Thyroid gland (tissue), 4 donors: ENCODE measurements around the gene LHPP. TPM values are rescaled to one million over a fixed set of nuclear protein-coding genes. Genes with fewer than 3 reads are reported as not detected.
A peak's percentile ranks its signal among the peaks of the same experiment; 100 is the strongest.

ENCODE experiments used
- DNase-seq, 2 donors: peaks; one replicate each; pipeline ENCODE4 v3.0.0-alpha.2; 2019
- H3K27ac ChIP-seq, 3 donors: fragments of 200-600 bp; sonication (generic); 1 replicate in 2 of 3; 2 replicates in 1 of 3; pipeline ENCODE4 v1.5.1; 2016 to 2019; ENCODE audit warnings: mild to moderate bottlenecking in 1 of 3, moderate library complexity in 1 of 3
- H3K27me3 ChIP-seq: fragments of 200-600 bp; sonication (generic); one replicate; pipeline ENCODE4 v1.5.1; 2019
- H3K36me3 ChIP-seq, 2 donors: fragments of 200-600 bp; sonication (generic); one replicate each; pipeline ENCODE4 v1.5.1; 2016 to 2019
- H3K4me1 ChIP-seq, 2 donors: fragments of 200-600 bp; sonication (generic); one replicate each; pipeline ENCODE4 v1.5.1; 2017 to 2019
- H3K4me3 ChIP-seq, 3 donors: fragments of 200-600 bp; sonication (generic); replicated peaks in 1 of 3; 1 replicate in 2 of 3; 2 replicates in 1 of 3; pipeline ENCODE4 v1.5.1; 2016; ENCODE audit warnings: mild to moderate bottlenecking in 1 of 3
- H3K9me3 ChIP-seq: fragments of 200-600 bp; sonication (generic); one replicate; pipeline ENCODE4 v1.5.1; 2017
- POLR2A ChIP-seq, 2 donors: fragments of 450-650 bp; IDR thresholded peaks; one replicate each; pipeline ENCODE4 v1.6.1; 2017; ENCODE audit warnings: antibody characterized with exemption in 2 of 2, mild to moderate bottlenecking in 2 of 2, moderate library complexity in 1 of 2
- WGBS, 2 donors: methylation state at CpG; one replicate each; pipeline ENCODE4 v1.1.5; 2017; 5-methylcytosine and 5-hydroxymethylcytosine counted together
- intact Hi-C: fragments of 100-400 bp; cut with DNase I; formaldehyde crosslinking; loops from one replicate; pipeline ENCODE4 v1.15.1; 2023
- total RNA-seq, 4 donors: library from RNA; depleted of rRNA; stranded (reverse); fragments of >200 nt; gene quantifications; one replicate each; pipeline ENCODE4 v1.2.3, GENCODE V29; 2016
- TF ChIP-seq, protein P1 (sequence below), 6 experiments: fragments of 200-600 bp in 3 of 6; fragments of 450-650 bp in 3 of 6; sonication (generic) in 3 of 6; IDR thresholded peaks; one replicate each; pipeline ENCODE4 v1.5.1; 2016 to 2019; ENCODE audit warnings: antibody characterized with exemption in 6 of 6, mild to moderate bottlenecking in 2 of 6, inconsistent platforms in 1 of 6, moderate library complexity in 1 of 6

LHPP gene
- total RNA-seq, 4 donors from 2014 or later: 8.3 to 69.9 (median 48.3) TPM

DNA sequence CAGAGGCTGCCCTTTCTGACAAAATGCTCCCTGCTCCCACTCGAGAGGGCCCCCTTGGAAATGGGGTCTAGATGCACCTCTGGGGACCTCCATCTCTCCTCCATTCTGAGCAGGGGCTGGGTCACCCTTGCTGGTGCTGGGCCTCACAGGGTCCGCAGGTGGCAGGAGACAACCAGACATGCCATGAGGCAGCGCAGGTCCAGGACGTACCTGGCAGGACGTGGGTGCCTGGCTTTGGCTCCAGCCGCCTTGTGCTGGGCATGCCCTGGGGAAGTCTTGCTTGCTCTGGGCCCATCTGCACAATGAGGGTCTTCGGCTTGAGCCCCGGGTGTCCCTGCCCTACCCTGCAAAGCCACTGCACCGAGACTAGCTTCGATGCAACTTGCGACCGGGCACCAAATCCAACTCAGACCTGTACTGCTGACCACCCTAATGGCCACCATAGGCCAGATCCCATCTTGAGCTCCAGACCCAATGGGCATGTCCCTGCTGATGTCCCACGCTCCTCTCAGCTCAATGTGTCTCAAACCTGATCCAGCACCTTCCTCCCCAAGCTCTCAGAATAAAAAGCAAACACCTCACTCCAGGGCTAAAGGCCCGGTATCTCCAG lies 175.6 kb downstream of the LHPP start:
- WGBS, 2 donors: 96% methylated on average over 9 of the region's 14 CpGs
- TF ChIP-seq POLR2A (IDR thresholded peaks at IDR 0.05): no peak
- TF ChIP-seq, protein P1, sequence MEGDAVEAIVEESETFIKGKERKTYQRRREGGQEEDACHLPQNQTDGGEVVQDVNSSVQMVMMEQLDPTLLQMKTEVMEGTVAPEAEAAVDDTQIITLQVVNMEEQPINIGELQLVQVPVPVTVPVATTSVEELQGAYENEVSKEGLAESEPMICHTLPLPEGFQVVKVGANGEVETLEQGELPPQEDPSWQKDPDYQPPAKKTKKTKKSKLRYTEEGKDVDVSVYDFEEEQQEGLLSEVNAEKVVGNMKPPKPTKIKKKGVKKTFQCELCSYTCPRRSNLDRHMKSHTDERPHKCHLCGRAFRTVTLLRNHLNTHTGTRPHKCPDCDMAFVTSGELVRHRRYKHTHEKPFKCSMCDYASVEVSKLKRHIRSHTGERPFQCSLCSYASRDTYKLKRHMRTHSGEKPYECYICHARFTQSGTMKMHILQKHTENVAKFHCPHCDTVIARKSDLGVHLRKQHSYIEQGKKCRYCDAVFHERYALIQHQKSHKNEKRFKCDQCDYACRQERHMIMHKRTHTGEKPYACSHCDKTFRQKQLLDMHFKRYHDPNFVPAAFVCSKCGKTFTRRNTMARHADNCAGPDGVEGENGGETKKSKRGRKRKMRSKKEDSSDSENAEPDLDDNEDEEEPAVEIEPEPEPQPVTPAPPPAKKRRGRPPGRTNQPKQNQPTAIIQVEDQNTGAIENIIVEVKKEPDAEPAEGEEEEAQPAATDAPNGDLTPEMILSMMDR (IDR thresholded peaks at IDR 0.05): no peak
- no peaks in the 10 kb centered on the region for H3K36me3 ChIP-seq
- H3K9me3 ChIP-seq: no peaks in the 10 kb centered on the region
- no peak overlapping the region for H3K4me3 ChIP-seq
- no peak for DNase-seq
- H3K27me3 ChIP-seq: no peaks in the 10 kb centered on the region
- peaks cover 49 to 50% of the 10 kb centered on the region in 2 donors for H3K4me1 ChIP-seq
- peak overlapping the region in 1 of 3 donors; percentile 86 for H3K27ac ChIP-seq
- intact Hi-C loops: no loop called here

DNA sequence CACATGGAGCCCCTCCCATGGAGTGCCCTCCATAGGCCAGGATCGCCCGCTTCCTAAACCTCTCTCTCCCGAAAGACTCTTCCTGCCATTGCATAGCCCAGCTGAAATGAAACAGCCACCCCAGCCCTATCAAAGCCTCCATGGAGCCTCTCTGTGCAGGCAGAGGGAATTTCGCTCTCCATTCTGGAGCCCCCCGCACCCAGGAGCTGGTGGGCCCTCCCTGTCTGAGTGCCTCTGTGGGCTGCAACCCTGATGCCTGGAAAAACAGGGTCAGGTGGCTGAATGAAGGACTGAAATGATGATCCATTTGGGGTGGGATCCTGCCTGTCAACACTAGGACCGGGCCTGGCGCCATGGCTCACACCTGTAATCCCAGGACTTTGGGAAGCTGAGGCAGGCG lies 176.1 kb downstream of the LHPP start:
- no peak for TF ChIP-seq POLR2A (IDR thresholded peaks at IDR 0.05)
- TF ChIP-seq, protein P1 (IDR thresholded peaks at IDR 0.05): no peak
- 97 to 99% methylated on average over 8 of the region's 8 CpGs for WGBS, 2 donors

DNA sequence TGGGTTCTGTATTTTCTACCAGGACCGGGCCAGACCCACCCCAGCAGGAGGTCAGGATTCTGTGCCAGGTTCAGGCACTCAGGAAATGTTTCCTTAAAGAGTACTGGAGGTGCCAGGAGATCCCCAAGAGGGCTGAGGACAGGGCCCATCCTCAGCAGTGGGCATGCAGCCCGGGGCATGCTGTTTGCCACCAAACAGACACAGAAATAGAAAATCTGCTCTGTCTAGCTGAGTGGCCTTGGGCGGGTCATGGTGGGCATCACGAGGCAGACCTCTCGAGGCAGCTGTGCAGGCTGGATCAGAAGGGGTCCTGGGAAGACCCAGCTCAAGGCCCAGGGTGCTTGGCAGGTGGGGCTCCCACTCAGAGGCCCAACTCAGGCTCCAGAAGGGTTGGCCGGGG lies 177.6 kb downstream of the LHPP start:
- TF ChIP-seq, protein P1 (IDR thresholded peaks at IDR 0.05): no peak
- no peak for TF ChIP-seq POLR2A (IDR thresholded peaks at IDR 0.05)
- H3K9me3 ChIP-seq: no peaks in the 10 kb centered on the region
- intact Hi-C loops: no loop called here
- no peaks in the 10 kb centered on the region for H3K27me3 ChIP-seq
- no peak overlapping the region for H3K4me3 ChIP-seq
- 52 to 56% methylated on average over 6 of the region's 6 CpGs for WGBS, 2 donors
- H3K27ac ChIP-seq: peak overlapping the region; percentile 83 to 86 (median 84)
- peaks cover 56 to 59% of the 10 kb centered on the region in 2 donors for H3K4me1 ChIP-seq
- peak; percentile 70 to 76 for DNase-seq
- no peaks in the 10 kb centered on the region for H3K36me3 ChIP-seq

More for the DNA sequence above, 176.1 kb downstream of the LHPP start:
- DNase-seq: no peak
- Histone ChIP-seq H3K4me1 (peaks cover 50% of the 10 kb centered on the region in 2 donors), H3K27me3 (no peaks in the 10 kb centered on the region), H3K36me3 (no peaks in the 10 kb centered on the region), H3K27ac (peak overlapping the region in 2 of 3 donors; percentile 83 to 86), H3K9me3 (no peaks in the 10 kb centered on the region), H3K4me3 (no peak overlapping the region)
- intact Hi-C loops: no loop called here

DNA sequence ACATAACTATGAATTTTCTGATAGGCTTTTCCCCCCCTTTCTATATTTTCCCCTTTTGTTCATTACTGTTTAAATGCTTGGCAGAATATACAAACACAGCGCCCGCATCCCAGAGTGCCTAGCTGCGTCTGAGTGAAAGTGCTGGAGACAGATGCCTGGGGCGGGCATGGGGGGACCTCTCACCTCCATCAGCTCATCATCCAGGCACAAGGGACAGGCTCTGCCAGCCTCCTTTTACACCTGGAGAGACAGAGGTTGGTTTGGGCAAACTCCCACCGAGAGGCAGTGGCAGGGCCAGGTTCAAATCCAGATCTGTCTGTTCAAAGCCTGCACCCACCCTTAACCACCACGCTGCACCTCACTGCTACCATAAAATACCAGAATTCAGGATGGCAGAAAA lies 178.0 kb downstream of the LHPP start:
- Histone ChIP-seq H3K4me3 (no peak overlapping the region), H3K9me3 (no peaks in the 10 kb centered on the region), H3K27me3 (no peaks in the 10 kb centered on the region), H3K27ac (peak overlapping the region; percentile 83 to 86 (median 84)), H3K4me1 (peaks cover 60 to 63% of the 10 kb centered on the region in 2 donors), H3K36me3 (no peaks in the 10 kb centered on the region)
- no peak for DNase-seq
- 91 to 96% methylated on average over 6 of the region's 6 CpGs for WGBS, 2 donors
- TF ChIP-seq, protein P1 (IDR thresholded peaks at IDR 0.05): no peak
- TF ChIP-seq POLR2A (IDR thresholded peaks at IDR 0.05): no peak
- intact Hi-C loops: no loop called here

DNA sequence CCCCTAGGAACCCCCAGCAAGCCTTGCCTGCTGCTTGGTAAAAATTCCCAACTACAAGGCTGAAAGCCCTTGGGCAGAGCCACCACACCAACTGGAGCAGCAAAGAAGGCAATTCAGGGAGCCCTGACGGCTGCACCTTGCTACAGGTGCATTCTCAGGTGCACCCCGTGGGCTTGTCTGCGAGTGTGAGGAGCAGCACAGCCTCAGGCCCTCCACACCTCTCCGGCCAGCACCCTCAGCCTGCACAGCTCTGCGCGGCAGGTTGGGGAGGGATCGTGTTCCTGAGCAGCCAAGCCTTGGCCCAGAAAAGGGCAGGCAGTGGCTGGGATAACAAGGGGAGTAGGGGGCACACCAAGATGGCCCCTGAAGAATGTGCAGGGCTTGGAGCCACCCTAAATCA lies 178.4 kb downstream of the LHPP start:
- peak overlapping the region; percentile 83 to 86 (median 84) for H3K27ac ChIP-seq
- peaks cover 62 to 67% of the 10 kb centered on the region in 2 donors for H3K4me1 ChIP-seq
- peak in 1 of 2 donors; percentile 44 for DNase-seq
- WGBS, 2 donors: 64 to 84% methylated on average over 5 to 7 of the region's 7 CpGs
- TF ChIP-seq POLR2A (IDR thresholded peaks at IDR 0.05): no peak
- TF ChIP-seq, protein P1 (IDR thresholded peaks at IDR 0.05): no peak
- H3K27me3 ChIP-seq: no peaks in the 10 kb centered on the region
- no peaks in the 10 kb centered on the region for H3K9me3 ChIP-seq
- H3K4me3 ChIP-seq: no peak overlapping the region
- no peaks in the 10 kb centered on the region for H3K36me3 ChIP-seq
- intact Hi-C loops: no loop called here
